Astrocyte (in vitro differentiated cells and primary cell): ENCODE results near the gene PAX6. TPM values are rescaled to one million over a fixed set of nuclear protein-coding genes. Genes with fewer than 3 reads are reported as not detected.
A peak's percentile ranks its signal among the peaks of the same experiment; 100 is the strongest.

Source experiments
- DNase-seq: peaks from one replicate; pipeline ENCODE4 v3.0.0-alpha.2; 2010; ENCODE audit warnings: low read depth
- FAIRE-seq: peaks from 2 replicates; lab custom pipeline; 2011; peaks lifted over from hg19 to GRCh38; lab: Jason Lieb, UNC
- H2AFZ ChIP-seq: 2 replicates; pipeline ENCODE4 v1.6.0; 2012; ENCODE audit warnings: low read depth, low read length, inconsistent platforms
- H3K27ac ChIP-seq: 2 replicates; pipeline ENCODE4 v1.5.1; 2011; ENCODE audit warnings: low read depth, low read length, inconsistent platforms
- H3K27me3 ChIP-seq: 2 replicates; pipeline ENCODE4 v1.6.0; 2011; ENCODE audit warnings: low read length, inconsistent platforms; ENCODE audit not compliant: insufficient read depth
- H3K36me3 ChIP-seq: 2 replicates; pipeline ENCODE4 v1.5.1; 2011; ENCODE audit warnings: low read length, inconsistent platforms; ENCODE audit not compliant: insufficient read depth
- H3K4me1 ChIP-seq: 2 replicates; pipeline ENCODE4 v1.5.1; 2011; ENCODE audit warnings: low read length, inconsistent platforms; ENCODE audit not compliant: insufficient read depth
- H3K4me2 ChIP-seq: 2 replicates; pipeline ENCODE4 v1.6.0; 2012; ENCODE audit warnings: low read length, inconsistent platforms
- H3K4me3 ChIP-seq: 2 replicates; pipeline ENCODE4 v1.5.1; 2011; ENCODE audit warnings: low read depth, mild to moderate bottlenecking, low read length, inconsistent platforms; ENCODE audit not compliant: insufficient read depth
- H3K79me2 ChIP-seq: 2 replicates; pipeline ENCODE4 v1.6.0; 2012; ENCODE audit warnings: mild to moderate bottlenecking, low read length, inconsistent platforms; ENCODE audit not compliant: insufficient read depth
- H3K9ac ChIP-seq: 2 replicates; pipeline ENCODE4 v1.6.0; 2012; ENCODE audit warnings: mild to moderate bottlenecking, low read length, inconsistent platforms
- H3K9me3 ChIP-seq: 2 replicates; pipeline ENCODE4 v1.5.1; 2012; ENCODE audit warnings: low read depth, mild to moderate bottlenecking, low read length, inconsistent platforms; ENCODE audit not compliant: insufficient read depth
- H4K20me1 ChIP-seq: 2 replicates; pipeline ENCODE4 v1.6.0; 2012; ENCODE audit warnings: low read length, inconsistent platforms; ENCODE audit not compliant: insufficient read depth
- H3K27ac Mint-ChIP-seq: one replicate; pipeline ENCODE4 v1.8.0; 2021; ENCODE audit warnings: mild to moderate bottlenecking, mixed read lengths; ENCODE audit not compliant: unreplicated experiment
- H3K27me3 Mint-ChIP-seq: one replicate; pipeline ENCODE4 v1.8.0; 2021; ENCODE audit warnings: low read depth, mixed read lengths; ENCODE audit not compliant: unreplicated experiment
- H3K36me3 Mint-ChIP-seq: one replicate; pipeline ENCODE4 v1.8.0; 2021; ENCODE audit warnings: low read depth, mixed read lengths; ENCODE audit not compliant: unreplicated experiment
- H3K4me1 Mint-ChIP-seq: one replicate; pipeline ENCODE4 v1.8.0; 2021; ENCODE audit warnings: low read depth, mixed read lengths; ENCODE audit not compliant: unreplicated experiment
- H3K4me3 Mint-ChIP-seq: one replicate; pipeline ENCODE4 v1.8.0; 2021; ENCODE audit warnings: mild to moderate bottlenecking, moderate library complexity, mixed read lengths; ENCODE audit not compliant: unreplicated experiment
- H3K9me3 Mint-ChIP-seq: one replicate; pipeline ENCODE4 v1.8.0; 2021; ENCODE audit warnings: mild to moderate bottlenecking, mixed read lengths; ENCODE audit not compliant: unreplicated experiment
- EZH2 ChIP-seq: IDR thresholded peaks from 2 replicates; pipeline ENCODE4 v1.6.1; 2012; ENCODE audit warnings: mild to moderate bottlenecking, low read length, inconsistent platforms; ENCODE audit not compliant: insufficient read depth
- total RNA-seq: library from RNA; stranded (reverse); gene quantifications from 2 replicates; pipeline ENCODE4 v1.2.1, GENCODE V29; 2021
- TF ChIP-seq, protein P1 (sequence below): IDR thresholded peaks from 2 replicates; pipeline ENCODE4 v1.5.1; 2011; ENCODE audit warnings: low read depth, mild to moderate bottlenecking, inconsistent platforms, low read length, moderate library complexity; ENCODE audit not compliant: insufficient read depth

The PAX6 gene
- total RNA-seq, 1 donor from 2014 or later, result 12.2 TPM

DNA sequence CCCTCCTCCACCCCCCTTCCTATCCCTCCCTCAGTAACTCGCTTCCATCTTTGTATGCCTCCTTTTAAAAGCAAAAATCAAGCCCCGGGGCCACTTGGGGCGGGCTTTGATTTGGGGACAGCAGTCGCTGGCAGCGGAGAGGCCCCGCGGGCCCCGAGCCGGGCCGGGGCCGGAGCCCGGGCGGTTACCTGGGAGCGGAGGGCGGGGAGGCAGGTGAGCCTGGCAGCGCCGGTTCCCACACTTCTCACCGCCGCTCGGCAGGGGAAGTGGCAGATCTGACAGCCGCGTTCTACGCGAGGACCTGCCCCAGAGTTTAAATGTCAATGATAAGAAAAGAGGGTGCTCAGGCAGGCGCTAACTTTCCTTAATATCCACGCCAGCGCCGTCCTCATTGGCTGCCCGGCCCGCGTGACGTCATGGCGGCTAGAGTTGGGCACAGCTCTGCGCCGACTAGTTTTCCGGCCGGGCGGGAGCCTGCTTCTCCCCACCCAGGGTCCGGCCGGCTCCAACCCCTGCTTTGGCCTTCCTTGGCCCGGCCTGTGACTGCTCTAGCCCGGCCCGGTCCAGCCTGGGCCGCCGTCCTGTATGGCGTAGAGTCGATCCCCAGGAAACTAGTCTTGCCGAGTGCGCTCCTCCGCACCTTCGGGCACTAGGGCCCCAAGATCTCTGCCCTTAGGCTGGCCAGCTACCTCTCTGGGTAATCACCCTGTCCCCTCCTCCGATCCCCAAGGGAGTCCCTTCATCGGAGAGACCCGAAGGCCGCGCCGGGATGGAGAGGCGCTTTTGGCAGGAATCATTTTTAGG lies 6.7 kb upstream of the PAX6 start:
- Histone ChIP-seq H3K36me3 (no peaks in the 10 kb centered on the region), H3K27me3 (peaks cover 70% of the 10 kb centered on the region), H3K27ac (no peak overlapping the region), H3K4me1 (peaks cover 14% of the 10 kb centered on the region), H3K4me2 (peak overlapping the region; percentile 99), H3K9ac (peak overlapping the region; percentile 49), H3K9me3 (no peaks in the 10 kb centered on the region), H4K20me1 (no peaks in the 10 kb centered on the region), H3K4me3 (peak overlapping the region; percentile 60), H2AFZ (peak overlapping the region; percentile 76), H3K79me2 (peaks cover 4% of the 10 kb centered on the region)
- Mint-ChIP-seq H3K36me3 (peaks cover 3% of the 10 kb centered on the region), H3K4me3 (no peak overlapping the region), H3K27me3 (peaks cover 75% of the 10 kb centered on the region), H3K27ac (peak overlapping the region; percentile 34), H3K4me1 (peaks cover 4% of the 10 kb centered on the region), H3K9me3 (peaks cover 17% of the 10 kb centered on the region)
- FAIRE-seq (no peak), DNase-seq (no peak)
- TF ChIP-seq, protein P1, sequence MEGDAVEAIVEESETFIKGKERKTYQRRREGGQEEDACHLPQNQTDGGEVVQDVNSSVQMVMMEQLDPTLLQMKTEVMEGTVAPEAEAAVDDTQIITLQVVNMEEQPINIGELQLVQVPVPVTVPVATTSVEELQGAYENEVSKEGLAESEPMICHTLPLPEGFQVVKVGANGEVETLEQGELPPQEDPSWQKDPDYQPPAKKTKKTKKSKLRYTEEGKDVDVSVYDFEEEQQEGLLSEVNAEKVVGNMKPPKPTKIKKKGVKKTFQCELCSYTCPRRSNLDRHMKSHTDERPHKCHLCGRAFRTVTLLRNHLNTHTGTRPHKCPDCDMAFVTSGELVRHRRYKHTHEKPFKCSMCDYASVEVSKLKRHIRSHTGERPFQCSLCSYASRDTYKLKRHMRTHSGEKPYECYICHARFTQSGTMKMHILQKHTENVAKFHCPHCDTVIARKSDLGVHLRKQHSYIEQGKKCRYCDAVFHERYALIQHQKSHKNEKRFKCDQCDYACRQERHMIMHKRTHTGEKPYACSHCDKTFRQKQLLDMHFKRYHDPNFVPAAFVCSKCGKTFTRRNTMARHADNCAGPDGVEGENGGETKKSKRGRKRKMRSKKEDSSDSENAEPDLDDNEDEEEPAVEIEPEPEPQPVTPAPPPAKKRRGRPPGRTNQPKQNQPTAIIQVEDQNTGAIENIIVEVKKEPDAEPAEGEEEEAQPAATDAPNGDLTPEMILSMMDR, result no peak
- TF ChIP-seq EZH2, result no peak

DNA sequence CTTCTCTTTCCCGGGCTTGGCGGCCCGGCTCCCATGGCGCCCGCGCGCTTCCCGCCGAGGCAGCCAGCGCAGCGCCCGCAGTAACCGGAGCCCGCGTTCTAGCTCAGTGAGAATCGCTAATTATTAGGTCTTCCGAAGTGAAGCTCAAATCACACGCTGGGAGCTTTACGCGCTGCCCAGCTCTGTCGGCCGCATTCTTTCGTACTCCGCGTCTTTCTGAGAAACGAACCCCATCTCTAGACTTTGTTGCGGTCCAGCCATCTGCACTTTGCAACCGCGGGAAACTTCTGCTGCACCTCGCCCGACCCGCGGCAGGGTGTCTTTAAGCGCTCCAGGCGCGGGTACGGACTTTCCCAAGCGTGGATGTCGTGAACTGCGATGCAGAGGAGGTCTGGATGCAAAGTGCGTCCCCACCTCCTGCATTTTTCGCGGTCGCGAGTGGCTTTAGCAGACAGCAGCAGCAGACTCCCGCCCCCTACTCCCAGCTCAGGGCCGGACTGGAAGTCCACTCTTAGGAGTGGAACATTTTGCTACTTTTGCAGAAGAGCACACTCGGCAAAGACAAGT lies 6.0 kb upstream of the PAX6 start:
- Mint-ChIP-seq H3K4me3 (no peak overlapping the region), H3K36me3 (peaks cover 3% of the 10 kb centered on the region), H3K9me3 (peaks cover 15% of the 10 kb centered on the region), H3K4me1 (peaks cover 4% of the 10 kb centered on the region), H3K27me3 (peaks cover 73% of the 10 kb centered on the region), H3K27ac (no peak overlapping the region)
- peak; percentile 21 for DNase-seq
- Histone ChIP-seq H3K79me2 (peaks cover 6% of the 10 kb centered on the region), H4K20me1 (no peaks in the 10 kb centered on the region), H3K4me3 (peak overlapping the region; percentile 60), H3K36me3 (no peaks in the 10 kb centered on the region), H3K27ac (no peak overlapping the region), H3K4me1 (peaks cover 21% of the 10 kb centered on the region), H3K4me2 (peak overlapping the region; percentile 99), H2AFZ (peak overlapping the region; percentile 76), H3K9me3 (no peaks in the 10 kb centered on the region), H3K27me3 (peaks cover 64% of the 10 kb centered on the region), H3K9ac (peak overlapping the region; percentile 49)
- FAIRE-seq, result no peak
- TF ChIP-seq, protein P1, result no peak
- peak; percentile 98 for TF ChIP-seq EZH2
